H1 (cell line): ENCODE results near the gene CLCA1. TPM values are rescaled to one million over a fixed set of nuclear protein-coding genes. Genes with fewer than 3 reads are reported as not detected.

ENCODE experiments used
- CHD7 ChIP-seq: fragments of 300-600 bp; sonication (generic); IDR thresholded peaks from 2 replicates; pipeline ENCODE4 v1.7.1; 2012; ENCODE audit warnings: low read length, moderate library complexity, mild to moderate bottlenecking, inconsistent platforms; ENCODE audit not compliant: insufficient replicate concordance
- NANOG ChIP-seq: IDR thresholded peaks from 2 replicates; pipeline ENCODE4 v1.6.1; 2011; ENCODE audit warnings: low read length, low read depth, mild to moderate bottlenecking, inconsistent platforms; ENCODE audit not compliant: insufficient read depth, poor library complexity, severe bottlenecking
- RXRA ChIP-seq: IDR thresholded peaks from 2 replicates; pipeline ENCODE4 v1.6.1; 2011; ENCODE audit warnings: low read depth, mild to moderate bottlenecking, low read length, moderate library complexity; ENCODE audit not compliant: insufficient read depth
- polyA plus RNA-seq, 7 experiments: library from polyadenylated mRNA; depleted of rRNA in 3 of 7; stranded (reverse) in 5 of 7; unstranded in 2 of 7; fragments of >200 nt in 5 of 7; fragments of 200-250 nt in 2 of 7; gene quantifications; 1 replicate in 5 of 7; 2 replicates in 1 of 7; 4 replicates in 1 of 7; pipeline versions ENCODE4 v1.2.1 to v1.2.3, GENCODE V29; 2011 to 2013; ENCODE audit warnings: missing spikeins in 2 of 7, mixed read lengths in 2 of 7
- total RNA-seq: library from RNA; stranded (reverse); fragmentation: NEBNext Ultra II Directional; extraction: Animal tissue kit (Norgen Biotek cat#: 25700); gene quantifications from 2 replicates; pipeline ENCODE4 v1.2.1, GENCODE V29; 2021

CLCA1 gene
- total and polyA plus RNA-seq, 2 of the 8 experiments (the other 6 are each of a cell fraction or from before 2014, with no cell fraction given): not detected

- TF ChIP-seq CHD7: no peak
- no peak for TF ChIP-seq RXRA
- no peak for TF ChIP-seq NANOG
Observed at GRCh38 chr1:86430376-86430775, 38.4 kb upstream of the CLCA1 start (continued).
